DND-41 (cell line): ENCODE data around the gene MANBA.
"Not testable (repeated sequence)": the region's sequence is repeated elsewhere in the genome, so short reads cannot be mapped to it uniquely, and the experiment has no call there.

Experiments used
- ATAC-seq: fragments of 200-7000 bp; cut with Tn5 transposase; 3 replicates; pipeline ENCODE4 v1.9.1; 2021; ENCODE audit warnings: low read depth; ENCODE audit not compliant: insufficient read depth
- DNase-seq: peaks from one replicate; pipeline ENCODE4 v3.0.0-alpha.2; 2020
- H2AFZ ChIP-seq: 2 replicates; pipeline ENCODE4 v1.6.0; 2012; ENCODE audit warnings: low read depth, low read length
- H3K27ac ChIP-seq: 2 replicates; pipeline ENCODE4 v1.5.1; 2012; ENCODE audit warnings: low read length, inconsistent platforms
- H3K27me3 ChIP-seq: fragments of 200-600 bp; sonication (generic); 2 replicates; pipeline ENCODE4 v1.6.0; 2012; ENCODE audit warnings: low read length, mild to moderate bottlenecking, inconsistent platforms; ENCODE audit not compliant: insufficient read depth, poor library complexity
- H3K36me3 ChIP-seq: 2 replicates; pipeline ENCODE4 v1.5.1; 2012; ENCODE audit warnings: low read length, inconsistent platforms; ENCODE audit not compliant: insufficient read depth
- H3K4me1 ChIP-seq: 2 replicates; pipeline ENCODE4 v1.5.1; 2012; ENCODE audit warnings: mild to moderate bottlenecking, low read length; ENCODE audit not compliant: insufficient read depth
- H3K4me2 ChIP-seq: 2 replicates; pipeline ENCODE4 v1.6.0; 2012; ENCODE audit warnings: mild to moderate bottlenecking, moderate library complexity, low read length, inconsistent platforms; ENCODE audit not compliant: insufficient read depth
- H3K4me3 ChIP-seq, 2 experiments: fragments of 200-600 bp in 1 of 2; shearing (Covaris generic) in 1 of 2; 2 replicates each; pipeline ENCODE4 v1.5.1; 2012 to 2016; ENCODE audit warnings: inconsistent platforms in 2 of 2, low read length in 2 of 2, mild to moderate bottlenecking in 2 of 2, low read depth in 1 of 2, moderate library complexity in 1 of 2
- H3K79me2 ChIP-seq: 2 replicates; pipeline ENCODE4 v1.6.0; 2012; ENCODE audit warnings: low read length, inconsistent platforms; ENCODE audit not compliant: insufficient read depth
- H3K9ac ChIP-seq: 2 replicates; pipeline ENCODE4 v1.6.0; 2012; ENCODE audit warnings: low read depth, mild to moderate bottlenecking, inconsistent platforms, low read length, moderate library complexity
- H3K9me3 ChIP-seq: 2 replicates; pipeline ENCODE4 v1.5.1; 2012; ENCODE audit warnings: low read length, moderate library complexity, mild to moderate bottlenecking, inconsistent platforms; ENCODE audit not compliant: insufficient read depth, severe bottlenecking
- H4K20me1 ChIP-seq: 2 replicates; pipeline ENCODE4 v1.6.0; 2012; ENCODE audit warnings: low read length; ENCODE audit not compliant: insufficient read depth
- EZH2 ChIP-seq: IDR thresholded peaks from 3 replicates; pipeline ENCODE4 v1.6.1; 2012; ENCODE audit warnings: borderline replicate concordance, low read depth, mild to moderate bottlenecking, moderate library complexity, low read length, inconsistent platforms; ENCODE audit not compliant: severe bottlenecking
- TF ChIP-seq, protein P1 (sequence below): IDR thresholded peaks from 2 replicates; pipeline ENCODE4 v1.5.1; 2012; ENCODE audit warnings: borderline replicate concordance, low read length, moderate library complexity, mild to moderate bottlenecking; ENCODE audit not compliant: poor library complexity, severe bottlenecking; ENCODE audit errors: extremely low read depth

Gene MANBA

DNA sequence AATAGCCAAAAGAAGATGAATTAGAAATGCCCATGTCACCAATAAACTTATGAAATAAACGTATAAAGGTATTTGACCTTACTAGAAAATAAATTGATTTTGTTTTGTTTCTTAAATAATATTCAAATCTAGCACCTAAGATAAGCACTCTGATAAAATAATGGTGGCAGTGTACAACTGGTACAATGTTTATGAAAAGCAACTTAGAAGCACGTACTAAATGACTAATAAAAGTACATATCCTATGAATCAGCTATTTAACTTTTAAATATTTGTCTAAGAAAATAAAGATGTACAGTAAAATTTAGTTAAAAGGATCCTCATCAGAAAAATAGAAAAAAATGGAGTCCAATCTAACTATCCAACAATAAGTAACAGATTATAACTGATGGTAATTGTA lies 6.7 kb downstream of the MANBA start:
- H3K4me1 ChIP-seq: peaks cover 9% of the 10 kb centered on the region
- DNase-seq (no peak), ATAC-seq (no peak)
- H2AFZ ChIP-seq: no peak overlapping the region
- H3K27ac ChIP-seq: no peak overlapping the region
- peaks cover 16% of the 10 kb centered on the region; the same call in 1 of the 2 replicates for H3K79me2 ChIP-seq
- H3K4me3 ChIP-seq: no peak overlapping the region
- no peaks in the 10 kb centered on the region for H4K20me1 ChIP-seq
- TF ChIP-seq, protein P1, sequence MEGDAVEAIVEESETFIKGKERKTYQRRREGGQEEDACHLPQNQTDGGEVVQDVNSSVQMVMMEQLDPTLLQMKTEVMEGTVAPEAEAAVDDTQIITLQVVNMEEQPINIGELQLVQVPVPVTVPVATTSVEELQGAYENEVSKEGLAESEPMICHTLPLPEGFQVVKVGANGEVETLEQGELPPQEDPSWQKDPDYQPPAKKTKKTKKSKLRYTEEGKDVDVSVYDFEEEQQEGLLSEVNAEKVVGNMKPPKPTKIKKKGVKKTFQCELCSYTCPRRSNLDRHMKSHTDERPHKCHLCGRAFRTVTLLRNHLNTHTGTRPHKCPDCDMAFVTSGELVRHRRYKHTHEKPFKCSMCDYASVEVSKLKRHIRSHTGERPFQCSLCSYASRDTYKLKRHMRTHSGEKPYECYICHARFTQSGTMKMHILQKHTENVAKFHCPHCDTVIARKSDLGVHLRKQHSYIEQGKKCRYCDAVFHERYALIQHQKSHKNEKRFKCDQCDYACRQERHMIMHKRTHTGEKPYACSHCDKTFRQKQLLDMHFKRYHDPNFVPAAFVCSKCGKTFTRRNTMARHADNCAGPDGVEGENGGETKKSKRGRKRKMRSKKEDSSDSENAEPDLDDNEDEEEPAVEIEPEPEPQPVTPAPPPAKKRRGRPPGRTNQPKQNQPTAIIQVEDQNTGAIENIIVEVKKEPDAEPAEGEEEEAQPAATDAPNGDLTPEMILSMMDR: no peak
- no peak for TF ChIP-seq EZH2
- no peaks in the 10 kb centered on the region for H3K27me3 ChIP-seq
- no peaks in the 10 kb centered on the region for H3K9me3 ChIP-seq
- no peaks in the 10 kb centered on the region for H3K36me3 ChIP-seq
- no peak overlapping the region for H3K9ac ChIP-seq
- H3K4me2 ChIP-seq: no peak overlapping the region

DNA sequence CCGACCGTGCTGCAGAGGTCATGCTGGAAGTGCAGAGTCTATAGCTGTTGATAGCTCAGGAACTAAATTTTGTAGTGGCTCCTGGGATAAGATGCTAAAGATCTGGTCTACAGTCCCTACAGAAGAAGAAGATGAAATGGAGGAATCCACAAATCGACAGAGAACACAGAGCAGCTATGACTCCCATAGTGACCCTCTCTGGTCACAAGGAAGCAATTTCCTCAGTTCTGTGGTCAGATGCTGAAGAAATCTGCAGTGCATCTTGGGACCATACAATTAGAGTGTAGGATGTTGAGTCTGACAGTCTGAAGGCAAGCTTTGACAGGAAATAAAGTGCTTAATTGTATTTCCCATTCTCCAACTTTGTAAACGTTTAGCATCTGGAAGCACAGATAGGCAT lies 8.8 kb downstream of the MANBA start:
- 0 out of 2 replicates have a peak, but pooled peaks cover 4% of the 10 kb centered on the region for H3K79me2 ChIP-seq
- H4K20me1 ChIP-seq: no peaks in the 10 kb centered on the region
- H3K9me3 ChIP-seq: no peaks in the 10 kb centered on the region
- no peak overlapping the region for H3K4me3 ChIP-seq
- DNase-seq: no peak
- H3K27me3 ChIP-seq: no peaks in the 10 kb centered on the region
- H3K27ac ChIP-seq: no peak overlapping the region
- no peaks in the 10 kb centered on the region for H3K4me1 ChIP-seq
- no peak overlapping the region for H3K9ac ChIP-seq
- H3K4me2 ChIP-seq: no peak overlapping the region
- no peaks in the 10 kb centered on the region for H3K36me3 ChIP-seq
- no peak for ATAC-seq
- no peak overlapping the region for H2AFZ ChIP-seq
- no peak for TF ChIP-seq EZH2
- TF ChIP-seq, protein P1: no peak

DNA sequence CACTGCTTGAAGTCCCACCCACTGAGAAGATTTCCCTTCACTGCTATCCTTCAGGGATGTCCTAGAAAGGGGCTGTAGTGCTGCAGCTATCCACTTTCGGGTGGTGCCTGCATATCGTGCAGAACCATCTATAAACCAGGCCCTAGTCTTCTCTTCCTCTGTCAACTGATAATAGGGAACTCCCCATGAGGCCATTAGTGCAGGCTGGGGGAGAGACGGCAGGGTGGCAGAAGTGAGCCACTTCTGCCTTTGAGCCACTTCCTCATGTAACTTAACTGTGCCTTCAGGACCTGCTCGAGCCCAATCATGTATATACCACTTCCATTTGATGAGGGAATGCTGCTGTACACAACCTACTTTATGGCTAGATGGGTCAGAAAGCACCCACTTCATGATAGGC lies 17.4 kb downstream of the MANBA start:
- not testable (repeated sequence) for H3K36me3 ChIP-seq, DNase-seq, H3K79me2 ChIP-seq, H3K27ac ChIP-seq, H4K20me1 ChIP-seq, H3K4me2 ChIP-seq, H3K9ac ChIP-seq, H2AFZ ChIP-seq, H3K4me3 ChIP-seq, H3K27me3 ChIP-seq, H3K4me1 ChIP-seq, H3K9me3 ChIP-seq, ATAC-seq

DNA sequence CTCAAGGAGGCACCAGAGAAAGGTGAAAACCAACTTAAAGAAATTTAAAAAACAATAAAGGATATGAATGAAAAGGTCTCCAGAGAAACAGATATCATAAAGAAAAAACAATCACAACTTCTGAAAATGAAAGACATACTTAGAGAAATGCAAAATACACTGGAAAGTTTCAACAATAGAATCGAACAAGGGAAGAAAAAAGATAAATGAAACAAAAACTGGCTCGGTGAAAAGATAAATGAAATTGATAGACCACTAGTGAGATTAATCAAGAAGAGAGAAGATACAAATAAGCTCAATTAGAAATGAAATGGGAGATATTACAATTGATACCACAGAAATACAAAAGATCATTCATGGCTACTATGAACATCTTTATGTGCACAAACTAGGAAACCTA lies 22.0 kb downstream of the MANBA start:
- H4K20me1 ChIP-seq, H3K9me3 ChIP-seq, H3K79me2 ChIP-seq, H3K4me1 ChIP-seq, H3K27me3 ChIP-seq, H3K36me3 ChIP-seq, H3K27ac ChIP-seq, H3K4me2 ChIP-seq, DNase-seq, H3K9ac ChIP-seq, H2AFZ ChIP-seq, ATAC-seq, H3K4me3 ChIP-seq: not testable (repeated sequence)
